Measurements from ENCODE around the gene UMODL1.

- TF ChIP-seq CTCF (IDR thresholded peaks at IDR 0.05) (no peak), POLR2A (IDR thresholded peaks at IDR 0.05) (no peak)
These were observed 39.3 kb upstream of the UMODL1 start for GRCh38 chr21:42031816-42032215.

All from testis (tissue), 2 donors.